Neural progenitor cell (in vitro differentiated cells): ENCODE results near the gene FARP1. TPM values are rescaled to one million over a fixed set of nuclear protein-coding genes. Genes with fewer than 3 reads are reported as not detected.

Experiments
- DNase-seq: peaks from one replicate; pipeline ENCODE4 v3.0.0-alpha.2; 2016; ENCODE audit warnings: low spot score
- H2AFZ ChIP-seq: fragments of 200-600 bp; sonication (generic); replicated peaks from 2 replicates; pipeline ENCODE4 v1.6.1; 2016; ENCODE audit warnings: antibody characterized with exemption
- H3F3A ChIP-seq: fragments of 200-600 bp; sonication (generic); 2 replicates; pipeline ENCODE4 v1.6.1; 2016; ENCODE audit warnings: antibody characterized with exemption, low read depth
- H3K27ac ChIP-seq: fragments of 200-600 bp; sonication (generic); 2 replicates; pipeline ENCODE4 v1.5.1; 2016; ENCODE audit warnings: mild to moderate bottlenecking
- H3K27me3 ChIP-seq: fragments of 200-600 bp; sonication (generic); 2 replicates; pipeline ENCODE4 v1.6.1; 2016; ENCODE audit warnings: mild to moderate bottlenecking, moderate library complexity
- H3K36me3 ChIP-seq: fragments of 200-600 bp; sonication (generic); 2 replicates; pipeline ENCODE4 v1.5.1; 2016
- H3K4me1 ChIP-seq: fragments of 200-600 bp; sonication (generic); 2 replicates; pipeline ENCODE4 v1.6.1; 2016; ENCODE audit warnings: mixed run types
- H3K4me2 ChIP-seq: fragments of 200-600 bp; sonication (generic); 2 replicates; pipeline ENCODE4 v1.6.1; 2016
- H3K4me3 ChIP-seq: fragments of 200-600 bp; sonication (generic); 2 replicates; pipeline ENCODE4 v1.5.1; 2016
- H3K79me2 ChIP-seq: fragments of 200-600 bp; sonication (generic); 2 replicates; pipeline ENCODE4 v1.6.1; 2016; ENCODE audit warnings: low read depth
- H3K9ac ChIP-seq: fragments of 200-600 bp; sonication (generic); 2 replicates; pipeline ENCODE4 v1.6.1; 2016
- H3K9me3 ChIP-seq: fragments of 200-600 bp; sonication (generic); 2 replicates; pipeline ENCODE4 v1.5.1; 2016; ENCODE audit warnings: low read depth
- H4K20me1 ChIP-seq: fragments of 200-600 bp; sonication (generic); 2 replicates; pipeline ENCODE4 v1.6.1; 2016; ENCODE audit warnings: low read depth
- H3K27ac Mint-ChIP-seq: 3 replicates; pipeline ENCODE4 v1.8.0; 2021; ENCODE audit warnings: mixed read lengths
- H3K27me3 Mint-ChIP-seq: 2 replicates; pipeline ENCODE4 v1.8.0; 2022; ENCODE audit warnings: low read depth, mild to moderate bottlenecking, inconsistent platforms, moderate library complexity, mixed read lengths; ENCODE audit not compliant: insufficient read depth
- H3K36me3 Mint-ChIP-seq: 3 replicates; pipeline ENCODE4 v1.8.0; 2021; ENCODE audit warnings: mixed read lengths
- H3K4me1 Mint-ChIP-seq: 3 replicates; pipeline ENCODE4 v1.8.0; 2021; ENCODE audit warnings: mixed read lengths
- H3K4me3 Mint-ChIP-seq: 3 replicates; pipeline ENCODE4 v1.8.0; 2021; ENCODE audit warnings: mild to moderate bottlenecking, moderate library complexity, mixed read lengths
- H3K9me3 Mint-ChIP-seq: 3 replicates; pipeline ENCODE4 v1.8.0; 2020; ENCODE audit warnings: mixed read lengths
- EZH2 ChIP-seq: fragments of 200-600 bp; sonication (generic); IDR thresholded peaks from 2 replicates; pipeline ENCODE4 v1.6.1; 2017; ENCODE audit warnings: antibody characterized with exemption, mild to moderate bottlenecking, moderate library complexity
- EZH2phosphoT487 ChIP-seq: fragments of 200-600 bp; sonication (generic); IDR thresholded peaks from 2 replicates; pipeline ENCODE4 v1.6.1; 2017; ENCODE audit warnings: antibody characterized with exemption
- total RNA-seq: library from RNA; depleted of rRNA; stranded (reverse); fragments of >200 nt; gene quantifications from 2 replicates; pipeline ENCODE4 v1.2.3, GENCODE V29; 2015; ENCODE audit warnings: low replicate concordance
- TF ChIP-seq, protein P1 (sequence below): fragments of 200-600 bp; sonication (generic); IDR thresholded peaks from 2 replicates; pipeline ENCODE4 v1.5.1; 2017; ENCODE audit warnings: antibody characterized with exemption, mild to moderate bottlenecking

The FARP1 gene
- total RNA-seq, 1 donor from 2014 or later: 78.0 TPM

DNA sequence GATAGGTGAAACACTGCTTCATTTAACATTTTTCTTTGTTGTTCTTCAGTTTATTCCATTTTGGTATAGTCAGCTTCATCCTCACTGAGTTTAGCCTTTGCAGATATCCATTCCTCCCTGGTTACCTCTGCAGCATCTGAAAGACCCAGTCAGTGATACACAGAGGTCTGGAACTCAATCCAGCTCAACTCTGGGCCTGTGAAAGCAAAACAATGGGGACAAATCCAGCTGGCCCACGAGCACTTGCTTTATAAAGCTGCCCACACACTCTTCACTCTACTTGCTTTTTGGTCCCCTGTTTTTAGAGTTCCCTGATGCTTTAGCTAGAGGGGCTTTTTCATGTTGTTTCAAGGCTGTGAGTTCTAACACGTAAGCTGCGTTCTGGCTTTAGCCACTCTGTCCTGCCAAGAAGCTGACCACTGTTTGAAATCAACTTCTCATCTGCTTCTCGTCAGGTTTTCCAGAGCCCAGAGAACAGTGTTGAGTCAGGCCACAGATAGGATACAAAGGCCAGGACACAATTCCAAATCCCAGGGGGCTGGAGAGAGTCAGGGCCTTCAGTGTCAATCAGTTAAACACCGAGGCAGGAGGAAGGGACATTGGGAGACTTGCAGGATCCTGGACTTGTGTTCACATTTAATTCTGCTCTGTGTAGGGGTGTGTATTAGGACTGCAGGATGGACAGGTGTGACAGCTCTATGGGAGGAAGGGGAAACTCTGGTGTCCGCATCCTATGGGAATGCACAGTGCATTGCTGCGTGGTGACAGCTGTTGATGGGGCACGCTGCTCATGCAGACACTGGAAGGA is 117.7 kb downstream of the FARP1 start:
- peaks cover 2% of the 10 kb centered on the region for H3K27me3 Mint-ChIP-seq
- TF ChIP-seq EZH2phosphoT487 (no peak), EZH2 (no peak)
- TF ChIP-seq, protein P1, sequence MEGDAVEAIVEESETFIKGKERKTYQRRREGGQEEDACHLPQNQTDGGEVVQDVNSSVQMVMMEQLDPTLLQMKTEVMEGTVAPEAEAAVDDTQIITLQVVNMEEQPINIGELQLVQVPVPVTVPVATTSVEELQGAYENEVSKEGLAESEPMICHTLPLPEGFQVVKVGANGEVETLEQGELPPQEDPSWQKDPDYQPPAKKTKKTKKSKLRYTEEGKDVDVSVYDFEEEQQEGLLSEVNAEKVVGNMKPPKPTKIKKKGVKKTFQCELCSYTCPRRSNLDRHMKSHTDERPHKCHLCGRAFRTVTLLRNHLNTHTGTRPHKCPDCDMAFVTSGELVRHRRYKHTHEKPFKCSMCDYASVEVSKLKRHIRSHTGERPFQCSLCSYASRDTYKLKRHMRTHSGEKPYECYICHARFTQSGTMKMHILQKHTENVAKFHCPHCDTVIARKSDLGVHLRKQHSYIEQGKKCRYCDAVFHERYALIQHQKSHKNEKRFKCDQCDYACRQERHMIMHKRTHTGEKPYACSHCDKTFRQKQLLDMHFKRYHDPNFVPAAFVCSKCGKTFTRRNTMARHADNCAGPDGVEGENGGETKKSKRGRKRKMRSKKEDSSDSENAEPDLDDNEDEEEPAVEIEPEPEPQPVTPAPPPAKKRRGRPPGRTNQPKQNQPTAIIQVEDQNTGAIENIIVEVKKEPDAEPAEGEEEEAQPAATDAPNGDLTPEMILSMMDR: no peak
- H3K27ac ChIP-seq: peak overlapping the region; percentile 20
- no peak overlapping the region for H3K4me3 Mint-ChIP-seq
- H3K36me3 ChIP-seq: no peaks in the 10 kb centered on the region
- no peak overlapping the region for H3K9ac ChIP-seq
- no peak overlapping the region for H3K4me3 ChIP-seq
- H3K27ac Mint-ChIP-seq: peak overlapping the region; percentile 93
- peaks cover 40% of the 10 kb centered on the region for H3K4me1 Mint-ChIP-seq
- peaks cover 31% of the 10 kb centered on the region for H4K20me1 ChIP-seq
- no peak overlapping the region for H2AFZ ChIP-seq
- H3K79me2 ChIP-seq: peaks cover 46% of the 10 kb centered on the region
- peaks cover 5% of the 10 kb centered on the region for H3K36me3 Mint-ChIP-seq
- no peaks in the 10 kb centered on the region for H3K9me3 Mint-ChIP-seq
- peaks cover 10% of the 10 kb centered on the region for H3F3A ChIP-seq
- H3K9me3 ChIP-seq: no peaks in the 10 kb centered on the region
- DNase-seq: peak; percentile 42
- no peaks in the 10 kb centered on the region for H3K27me3 ChIP-seq
- peaks cover 30% of the 10 kb centered on the region for H3K4me1 ChIP-seq
- H3K4me2 ChIP-seq: peak overlapping the region; percentile 4

DNA sequence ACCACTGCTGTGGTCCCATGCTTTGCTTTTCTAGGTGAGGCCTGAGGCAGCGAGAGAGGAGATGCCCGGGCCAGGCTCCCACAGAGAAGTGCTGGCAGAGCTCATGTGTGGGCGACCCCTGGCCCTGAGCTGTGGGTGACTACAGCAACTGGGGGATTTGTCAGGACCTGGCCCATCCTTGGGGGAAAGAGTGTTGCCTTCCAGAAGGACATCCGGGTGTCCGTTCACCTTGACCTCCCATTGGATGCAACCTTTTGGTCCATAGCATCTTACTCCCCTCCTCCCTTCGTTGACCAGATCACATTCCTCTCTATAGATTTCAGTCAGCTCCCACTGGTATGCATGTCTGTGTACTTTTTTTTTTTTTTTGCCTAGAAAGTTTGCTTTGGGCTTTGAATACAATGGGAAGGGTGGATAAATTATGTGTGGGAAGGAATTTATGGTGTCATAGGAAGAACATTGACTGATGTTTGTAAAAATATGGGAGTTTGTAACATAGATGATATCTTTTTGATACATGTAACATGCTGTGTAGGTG is 118.3 kb downstream of the FARP1 start:
- Histone ChIP-seq H3F3A (peaks cover 10% of the 10 kb centered on the region), H3K27me3 (no peaks in the 10 kb centered on the region), H3K4me2 (no peak overlapping the region), H3K36me3 (no peaks in the 10 kb centered on the region), H3K9me3 (no peaks in the 10 kb centered on the region), H2AFZ (no peak overlapping the region), H3K9ac (no peak overlapping the region), H3K4me3 (no peak overlapping the region), H3K79me2 (peaks cover 39% of the 10 kb centered on the region), H4K20me1 (peaks cover 31% of the 10 kb centered on the region), H3K4me1 (peaks cover 24% of the 10 kb centered on the region), H3K27ac (no peak overlapping the region)
- Mint-ChIP-seq H3K4me3 (no peak overlapping the region), H3K27ac (no peak overlapping the region), H3K9me3 (no peaks in the 10 kb centered on the region), H3K4me1 (peaks cover 40% of the 10 kb centered on the region), H3K27me3 (peaks cover 2% of the 10 kb centered on the region), H3K36me3 (peaks cover 3% of the 10 kb centered on the region)
- TF ChIP-seq, protein P1: no peak
- TF ChIP-seq EZH2: no peak
- no peak for TF ChIP-seq EZH2phosphoT487
- no peak for DNase-seq

DNA sequence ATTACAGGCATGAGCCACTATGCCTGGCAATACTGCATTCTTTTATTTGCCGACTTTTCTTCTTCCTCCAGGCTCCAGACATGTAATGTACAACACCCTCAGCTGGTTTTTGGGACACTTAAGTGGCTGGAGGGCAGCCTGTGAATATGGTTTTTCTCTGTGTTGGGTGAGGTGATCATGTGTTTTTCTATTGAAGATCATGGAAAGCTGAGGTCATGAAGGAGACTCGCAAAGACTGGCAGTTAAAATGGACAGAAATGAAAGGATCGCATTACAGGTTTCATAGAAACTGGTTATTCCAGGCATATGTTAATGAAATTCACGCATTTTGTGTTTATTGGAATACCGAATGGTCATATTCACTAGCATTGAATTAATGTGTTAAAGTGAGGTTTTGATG is 119.4 kb downstream of the FARP1 start:
- H3K4me3 Mint-ChIP-seq: no peak overlapping the region
- Histone ChIP-seq H3K79me2 (peaks cover 33% of the 10 kb centered on the region), H3K4me1 (peaks cover 23% of the 10 kb centered on the region), H3K4me2 (no peak overlapping the region), H2AFZ (no peak overlapping the region), H3K27me3 (no peaks in the 10 kb centered on the region), H3K36me3 (no peaks in the 10 kb centered on the region), H3K9ac (no peak overlapping the region), H4K20me1 (peaks cover 31% of the 10 kb centered on the region), H3K9me3 (no peaks in the 10 kb centered on the region), H3K4me3 (no peak overlapping the region), H3F3A (peaks cover 10% of the 10 kb centered on the region), H3K27ac (no peak overlapping the region)
- peak overlapping the region; percentile 74 for H3K27ac Mint-ChIP-seq
- no peaks in the 10 kb centered on the region for H3K9me3 Mint-ChIP-seq
- peaks cover 45% of the 10 kb centered on the region for H3K4me1 Mint-ChIP-seq
- peaks cover 1% of the 10 kb centered on the region for H3K27me3 Mint-ChIP-seq
- peaks cover 4% of the 10 kb centered on the region for H3K36me3 Mint-ChIP-seq
- DNase-seq: no peak
- TF ChIP-seq EZH2phosphoT487 (no peak), EZH2 (no peak)
- TF ChIP-seq, protein P1: no peak
